Measurements from ENCODE around the gene PARD3B. TPM values are rescaled to one million over a fixed set of nuclear protein-coding genes. Genes with fewer than 3 reads are reported as not detected.

The PARD3B gene
- total and polyA plus RNA-seq, 2 of the 13 experiments (the other 11 are each of a cell fraction or from before 2014, with no cell fraction given): 0.71 to 2.3 TPM

DNA sequence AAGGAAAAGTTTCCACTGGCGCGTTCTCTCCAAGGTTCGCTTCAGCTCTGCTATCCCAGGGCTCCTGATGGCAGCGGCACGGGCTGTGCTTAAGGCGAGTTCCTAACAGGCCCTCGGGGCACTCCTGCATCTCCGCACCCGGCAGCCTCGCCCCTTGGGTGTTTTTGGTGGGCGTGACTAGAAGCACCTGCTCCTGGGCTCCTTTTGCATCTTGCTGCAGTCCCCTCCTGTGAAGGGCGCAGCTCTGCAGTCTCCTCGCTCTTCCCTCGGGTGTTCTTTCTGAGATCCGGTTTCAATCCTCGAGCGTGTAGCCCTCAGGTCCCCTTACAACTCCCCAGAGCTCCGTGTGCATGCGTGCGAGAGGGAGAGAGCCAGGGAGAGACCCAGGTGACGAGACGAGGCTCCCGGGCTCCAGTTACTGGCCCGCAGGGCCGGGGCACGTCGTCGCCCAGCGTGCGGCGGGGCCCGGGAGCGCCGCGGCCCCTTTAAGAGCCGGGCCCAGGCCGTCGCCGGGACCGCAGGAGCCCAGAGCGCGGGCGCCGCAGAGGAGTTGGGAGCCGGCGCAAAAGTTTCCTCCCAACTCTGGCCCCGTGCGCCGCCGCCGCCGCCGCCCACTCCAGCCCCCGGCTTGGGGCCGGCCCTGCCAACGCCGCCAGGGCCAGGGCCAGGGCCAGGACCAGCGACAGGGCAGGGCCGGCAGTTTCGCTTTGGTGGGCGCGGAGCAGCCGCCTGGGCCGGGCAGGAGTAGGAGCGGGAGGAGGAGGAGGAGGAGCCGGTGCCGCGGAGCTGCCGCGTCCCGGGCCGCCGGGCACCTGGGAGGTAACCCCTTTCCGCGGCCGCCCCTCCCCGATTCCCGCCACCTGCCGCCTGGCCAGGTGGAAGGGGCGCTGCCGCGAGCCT, at the start of gene PARD3B (continued):
- TF ChIP-seq, protein P1, sequence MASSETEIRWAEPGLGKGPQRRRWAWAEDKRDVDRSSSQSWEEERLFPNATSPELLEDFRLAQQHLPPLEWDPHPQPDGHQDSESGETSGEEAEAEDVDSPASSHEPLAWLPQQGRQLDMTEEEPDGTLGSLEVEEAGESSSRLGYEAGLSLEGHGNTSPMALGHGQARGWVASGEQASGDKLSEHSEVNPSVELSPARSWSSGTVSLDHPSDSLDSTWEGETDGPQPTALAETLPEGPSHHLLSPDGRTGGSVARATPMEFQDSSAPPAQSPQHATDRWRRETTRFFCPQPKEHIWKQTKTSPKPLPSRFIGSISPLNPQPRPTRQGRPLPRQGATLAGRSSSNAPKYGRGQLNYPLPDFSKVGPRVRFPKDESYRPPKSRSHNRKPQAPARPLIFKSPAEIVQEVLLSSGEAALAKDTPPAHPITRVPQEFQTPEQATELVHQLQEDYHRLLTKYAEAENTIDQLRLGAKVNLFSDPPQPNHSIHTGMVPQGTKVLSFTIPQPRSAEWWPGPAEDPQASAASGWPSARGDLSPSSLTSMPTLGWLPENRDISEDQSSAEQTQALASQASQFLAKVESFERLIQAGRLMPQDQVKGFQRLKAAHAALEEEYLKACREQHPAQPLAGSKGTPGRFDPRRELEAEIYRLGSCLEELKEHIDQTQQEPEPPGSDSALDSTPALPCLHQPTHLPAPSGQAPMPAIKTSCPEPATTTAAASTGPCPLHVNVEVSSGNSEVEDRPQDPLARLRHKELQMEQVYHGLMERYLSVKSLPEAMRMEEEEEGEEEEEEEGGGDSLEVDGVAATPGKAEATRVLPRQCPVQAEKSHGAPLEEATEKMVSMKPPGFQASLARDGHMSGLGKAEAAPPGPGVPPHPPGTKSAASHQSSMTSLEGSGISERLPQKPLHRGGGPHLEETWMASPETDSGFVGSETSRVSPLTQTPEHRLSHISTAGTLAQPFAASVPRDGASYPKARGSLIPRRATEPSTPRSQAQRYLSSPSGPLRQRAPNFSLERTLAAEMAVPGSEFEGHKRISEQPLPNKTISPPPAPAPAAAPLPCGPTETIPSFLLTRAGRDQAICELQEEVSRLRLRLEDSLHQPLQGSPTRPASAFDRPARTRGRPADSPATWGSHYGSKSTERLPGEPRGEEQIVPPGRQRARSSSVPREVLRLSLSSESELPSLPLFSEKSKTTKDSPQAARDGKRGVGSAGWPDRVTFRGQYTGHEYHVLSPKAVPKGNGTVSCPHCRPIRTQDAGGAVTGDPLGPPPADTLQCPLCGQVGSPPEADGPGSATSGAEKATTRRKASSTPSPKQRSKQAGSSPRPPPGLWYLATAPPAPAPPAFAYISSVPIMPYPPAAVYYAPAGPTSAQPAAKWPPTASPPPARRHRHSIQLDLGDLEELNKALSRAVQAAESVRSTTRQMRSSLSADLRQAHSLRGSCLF (CRISPR knock-in tag; IDR thresholded peaks at IDR 0.05; ENCODE audit: borderline replicate concordance): 0 out of 2 replicates have a peak, but pooled peaks have one; percentile 50
- TF ChIP-seq ZNF674 (CRISPR knock-in tag; IDR thresholded peaks at IDR 0.05; ENCODE audit: low read depth): no peak
- no peak for TF ChIP-seq ZNF335 (CRISPR knock-in tag; IDR thresholded peaks at IDR 0.05)
- TF ChIP-seq NFE2 (CRISPR knock-in tag; IDR thresholded peaks at IDR 0.05): no peak
- TF ChIP-seq, protein P2, sequence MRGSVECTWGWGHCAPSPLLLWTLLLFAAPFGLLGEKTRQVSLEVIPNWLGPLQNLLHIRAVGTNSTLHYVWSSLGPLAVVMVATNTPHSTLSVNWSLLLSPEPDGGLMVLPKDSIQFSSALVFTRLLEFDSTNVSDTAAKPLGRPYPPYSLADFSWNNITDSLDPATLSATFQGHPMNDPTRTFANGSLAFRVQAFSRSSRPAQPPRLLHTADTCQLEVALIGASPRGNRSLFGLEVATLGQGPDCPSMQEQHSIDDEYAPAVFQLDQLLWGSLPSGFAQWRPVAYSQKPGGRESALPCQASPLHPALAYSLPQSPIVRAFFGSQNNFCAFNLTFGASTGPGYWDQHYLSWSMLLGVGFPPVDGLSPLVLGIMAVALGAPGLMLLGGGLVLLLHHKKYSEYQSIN (CRISPR knock-in tag; IDR thresholded peaks at IDR 0.05; ENCODE audit: borderline replicate concordance): no peak
- no peak for TF ChIP-seq THAP11 (CRISPR knock-in tag; IDR thresholded peaks at IDR 0.05)
- TF ChIP-seq, protein P3, sequence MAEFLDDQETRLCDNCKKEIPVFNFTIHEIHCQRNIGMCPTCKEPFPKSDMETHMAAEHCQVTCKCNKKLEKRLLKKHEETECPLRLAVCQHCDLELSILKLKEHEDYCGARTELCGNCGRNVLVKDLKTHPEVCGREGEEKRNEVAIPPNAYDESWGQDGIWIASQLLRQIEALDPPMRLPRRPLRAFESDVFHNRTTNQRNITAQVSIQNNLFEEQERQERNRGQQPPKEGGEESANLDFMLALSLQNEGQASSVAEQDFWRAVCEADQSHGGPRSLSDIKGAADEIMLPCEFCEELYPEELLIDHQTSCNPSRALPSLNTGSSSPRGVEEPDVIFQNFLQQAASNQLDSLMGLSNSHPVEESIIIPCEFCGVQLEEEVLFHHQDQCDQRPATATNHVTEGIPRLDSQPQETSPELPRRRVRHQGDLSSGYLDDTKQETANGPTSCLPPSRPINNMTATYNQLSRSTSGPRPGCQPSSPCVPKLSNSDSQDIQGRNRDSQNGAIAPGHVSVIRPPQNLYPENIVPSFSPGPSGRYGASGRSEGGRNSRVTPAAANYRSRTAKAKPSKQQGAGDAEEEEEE (CRISPR knock-in tag; IDR thresholded peaks at IDR 0.05; ENCODE audit: borderline replicate concordance): no peak
- TF ChIP-seq FOXA3 (CRISPR knock-in tag; IDR thresholded peaks at IDR 0.05): no peak
- no peak for TF ChIP-seq PHF21A (CRISPR knock-in tag; IDR thresholded peaks at IDR 0.05)
- TF ChIP-seq MED13 (CRISPR knock-in tag; IDR thresholded peaks at IDR 0.05): no peak
- TF ChIP-seq MED8 (CRISPR knock-in tag; IDR thresholded peaks at IDR 0.05; ENCODE audit: insufficient replicate concordance): no peak
- no peak for TF ChIP-seq POLR2AphosphoS2 (IDR thresholded peaks at IDR 0.05; ENCODE audit: low read depth, low read length)
- TF ChIP-seq CHD4 (IDR thresholded peaks at IDR 0.05; ENCODE audit: borderline replicate concordance, low read length): no peak
- no peak for TF ChIP-seq GTF3A (CRISPR knock-in tag; conservative IDR thresholded peaks at IDR 0.05)
- TF ChIP-seq, protein P4, sequence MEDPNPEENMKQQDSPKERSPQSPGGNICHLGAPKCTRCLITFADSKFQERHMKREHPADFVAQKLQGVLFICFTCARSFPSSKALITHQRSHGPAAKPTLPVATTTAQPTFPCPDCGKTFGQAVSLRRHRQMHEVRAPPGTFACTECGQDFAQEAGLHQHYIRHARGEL (CRISPR knock-in tag; IDR thresholded peaks at IDR 0.05): 0 out of 2 replicates have a peak, but pooled peaks have one; percentile 18
- no peak for TF ChIP-seq ZSCAN30 (CRISPR knock-in tag; IDR thresholded peaks at IDR 0.05)
- TF ChIP-seq ZFP82 (CRISPR knock-in tag; IDR thresholded peaks at IDR 0.05; ENCODE audit: borderline replicate concordance): no peak
- TF ChIP-seq ZKSCAN1 (IDR thresholded peaks at IDR 0.05; ENCODE audit: low read length): no peak
- no peak for TF ChIP-seq HOXA3 (CRISPR knock-in tag; IDR thresholded peaks at IDR 0.05)
- TF ChIP-seq DNMT3B (CRISPR knock-in tag; conservative IDR thresholded peaks at IDR 0.05): no peak
- TF ChIP-seq ZZZ3 (CRISPR knock-in tag; IDR thresholded peaks at IDR 0.05; ENCODE audit: borderline replicate concordance): no peak
- TF ChIP-seq ESRRA (CRISPR knock-in tag; IDR thresholded peaks at IDR 0.05; ENCODE audit: low read depth): no peak; the same call in 1 of the 2 replicates
- TF ChIP-seq NR2F6 (IDR thresholded peaks at IDR 0.05): no peak
- no peak for TF ChIP-seq NR2F6 (CRISPR knock-in tag; IDR thresholded peaks at IDR 0.05)

All from HepG2 (cell line).